Measurements from ENCODE around the gene SUMO2. TPM values are rescaled to one million over a fixed set of nuclear protein-coding genes. Genes with fewer than 3 reads are reported as not detected.
"Not testable (repeated sequence)": the region's sequence is repeated elsewhere in the genome, so short reads cannot be mapped to it uniquely, and the experiment has no call there.

SUMO2 gene
- total RNA-seq, 4 donors from 2014 or later, result 61.9 to 100 (median 82.1) TPM

DNA sequence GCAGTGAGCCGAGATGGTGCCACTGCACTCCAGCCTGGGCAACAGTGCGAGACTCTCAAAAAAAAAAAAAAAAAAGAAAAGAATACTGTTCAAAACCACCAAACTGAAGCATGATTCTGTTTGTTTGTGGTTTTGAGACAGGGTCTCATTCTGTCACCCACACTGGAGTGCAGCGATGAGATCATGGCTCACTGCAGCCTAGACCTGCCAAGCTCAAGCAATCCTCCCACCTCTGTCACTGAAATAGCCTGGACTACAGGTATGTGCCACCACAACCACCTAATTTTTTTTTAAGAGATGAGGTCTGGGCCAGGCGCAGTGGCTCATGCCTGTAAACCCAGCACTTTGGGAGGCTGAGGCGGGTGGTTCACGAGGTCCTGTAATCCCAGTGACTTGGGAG, 4.3 kb downstream of the SUMO2 start:
- intact Hi-C loops (cut with DNase I), result no loop called here

DNA sequence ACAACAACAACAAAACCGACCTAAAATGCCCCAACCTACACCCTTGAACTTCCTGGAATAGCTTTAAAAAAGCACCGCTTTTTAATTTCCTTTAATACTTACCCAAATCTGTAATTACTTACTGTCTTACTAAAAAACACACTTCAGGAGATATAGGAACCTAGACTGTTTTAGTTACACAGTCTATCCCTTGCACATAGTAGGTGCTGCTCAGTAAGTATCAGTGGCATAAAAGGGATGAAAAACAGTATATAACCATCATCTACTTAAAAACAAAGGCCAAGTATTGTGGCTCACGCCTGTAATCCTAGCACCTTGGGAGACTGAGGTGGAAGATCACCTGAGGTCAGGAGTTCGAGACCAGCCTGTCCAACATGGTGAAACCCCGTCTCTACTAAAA, 6.1 kb downstream of the SUMO2 start:
- DNase-seq, result no peak
- intact Hi-C loops (cut with DNase I), result no loop called here
- peaks cover 7 to 16% of the 10 kb centered on the region in 2 donors for H3K4me1 ChIP-seq
- peaks cover 32 to 41% of the 10 kb centered on the region in 2 donors for H3K36me3 ChIP-seq
- no peaks in the 10 kb centered on the region for H3K9me3 ChIP-seq
- WGBS, 2 donors, result 90 to 91% methylated on average over 5 of the region's 5 CpGs
- no peak overlapping the region for H3K4me3 ChIP-seq (replicated peaks in 1 of 3)
- TF ChIP-seq, protein P1, sequence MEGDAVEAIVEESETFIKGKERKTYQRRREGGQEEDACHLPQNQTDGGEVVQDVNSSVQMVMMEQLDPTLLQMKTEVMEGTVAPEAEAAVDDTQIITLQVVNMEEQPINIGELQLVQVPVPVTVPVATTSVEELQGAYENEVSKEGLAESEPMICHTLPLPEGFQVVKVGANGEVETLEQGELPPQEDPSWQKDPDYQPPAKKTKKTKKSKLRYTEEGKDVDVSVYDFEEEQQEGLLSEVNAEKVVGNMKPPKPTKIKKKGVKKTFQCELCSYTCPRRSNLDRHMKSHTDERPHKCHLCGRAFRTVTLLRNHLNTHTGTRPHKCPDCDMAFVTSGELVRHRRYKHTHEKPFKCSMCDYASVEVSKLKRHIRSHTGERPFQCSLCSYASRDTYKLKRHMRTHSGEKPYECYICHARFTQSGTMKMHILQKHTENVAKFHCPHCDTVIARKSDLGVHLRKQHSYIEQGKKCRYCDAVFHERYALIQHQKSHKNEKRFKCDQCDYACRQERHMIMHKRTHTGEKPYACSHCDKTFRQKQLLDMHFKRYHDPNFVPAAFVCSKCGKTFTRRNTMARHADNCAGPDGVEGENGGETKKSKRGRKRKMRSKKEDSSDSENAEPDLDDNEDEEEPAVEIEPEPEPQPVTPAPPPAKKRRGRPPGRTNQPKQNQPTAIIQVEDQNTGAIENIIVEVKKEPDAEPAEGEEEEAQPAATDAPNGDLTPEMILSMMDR (IDR thresholded peaks at IDR 0.05), result no peak
- TF ChIP-seq POLR2A (IDR thresholded peaks at IDR 0.05), result no peak
- H3K27me3 ChIP-seq, result no peaks in the 10 kb centered on the region
- H3K27ac ChIP-seq, result no peak overlapping the region

More for the DNA sequence above, 4.3 kb downstream of the SUMO2 start:
- Histone ChIP-seq H3K9me3 (no peaks in the 10 kb centered on the region), H3K36me3 (peaks cover 26 to 32% of the 10 kb centered on the region in 2 donors), H3K4me1 (peaks cover 11 to 20% of the 10 kb centered on the region in 2 donors), H3K27me3 (no peaks in the 10 kb centered on the region), H3K4me3 (replicated peaks in 1 of 3) (no peak overlapping the region), H3K27ac (no peak overlapping the region)
- WGBS, 2 donors, result 95 to 97% methylated on average over 6 of the region's 6 CpGs
- TF ChIP-seq, protein P1 (IDR thresholded peaks at IDR 0.05), result no peak
- no peak for TF ChIP-seq POLR2A (IDR thresholded peaks at IDR 0.05)
- no peak for DNase-seq

DNA sequence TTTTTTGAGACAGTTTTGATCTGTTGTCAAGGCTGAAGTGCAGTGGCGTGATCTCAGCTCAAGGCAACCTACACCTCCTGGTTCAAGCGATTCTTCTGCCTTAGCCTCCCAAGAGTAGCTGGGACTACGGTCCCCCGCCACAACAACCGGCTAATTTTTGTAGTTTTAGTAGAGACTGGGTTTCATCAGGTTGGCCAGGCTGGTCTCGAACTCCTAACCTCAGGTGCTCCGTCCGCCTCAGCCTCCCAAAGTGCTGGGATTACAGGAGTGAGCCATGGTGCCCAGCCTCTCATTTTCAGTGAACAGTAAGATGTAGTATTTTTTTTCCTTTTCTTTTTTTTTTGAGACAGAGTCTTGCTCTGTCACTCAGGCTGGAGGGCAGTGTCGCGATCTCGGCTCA, 7.8 kb downstream of the SUMO2 start:
- H3K27me3 ChIP-seq, result no peaks in the 10 kb centered on the region
- no peaks in the 10 kb centered on the region for H3K9me3 ChIP-seq
- TF ChIP-seq POLR2A (IDR thresholded peaks at IDR 0.05), result no peak
- TF ChIP-seq, protein P1 (IDR thresholded peaks at IDR 0.05), result no peak
- H3K4me1 ChIP-seq, result peaks cover 0 to 5% of the 10 kb centered on the region in 2 donors
- intact Hi-C loops (cut with DNase I), result no loop called here
- WGBS, 2 donors, result 96% methylated on average over 11 of the region's 11 CpGs
- peaks cover 36 to 41% of the 10 kb centered on the region in 2 donors for H3K36me3 ChIP-seq
- H3K27ac ChIP-seq, result no peak overlapping the region
- DNase-seq, result no peak
- H3K4me3 ChIP-seq (replicated peaks in 1 of 3), result no peak overlapping the region

DNA sequence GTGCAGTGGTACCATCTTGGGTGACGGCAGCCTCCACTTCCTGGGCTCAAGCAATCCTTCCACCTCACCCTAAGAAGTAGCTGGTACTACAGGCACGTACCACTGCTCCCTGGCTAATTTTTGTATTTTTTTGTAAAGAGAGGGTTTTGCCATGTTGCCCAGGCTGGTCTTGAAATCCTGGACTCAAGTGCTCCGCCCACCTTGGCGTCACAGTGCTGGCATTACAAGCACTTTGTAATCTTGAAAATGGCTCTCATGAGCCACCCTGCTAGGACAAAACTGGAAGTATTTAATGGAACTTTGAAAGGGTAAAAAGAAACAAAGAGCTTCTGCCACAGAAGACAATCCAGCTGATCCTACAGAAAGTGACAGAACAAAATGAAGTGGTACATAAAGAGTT, 9.2 kb downstream of the SUMO2 start:
- no peaks in the 10 kb centered on the region for H3K4me1 ChIP-seq

DNA sequence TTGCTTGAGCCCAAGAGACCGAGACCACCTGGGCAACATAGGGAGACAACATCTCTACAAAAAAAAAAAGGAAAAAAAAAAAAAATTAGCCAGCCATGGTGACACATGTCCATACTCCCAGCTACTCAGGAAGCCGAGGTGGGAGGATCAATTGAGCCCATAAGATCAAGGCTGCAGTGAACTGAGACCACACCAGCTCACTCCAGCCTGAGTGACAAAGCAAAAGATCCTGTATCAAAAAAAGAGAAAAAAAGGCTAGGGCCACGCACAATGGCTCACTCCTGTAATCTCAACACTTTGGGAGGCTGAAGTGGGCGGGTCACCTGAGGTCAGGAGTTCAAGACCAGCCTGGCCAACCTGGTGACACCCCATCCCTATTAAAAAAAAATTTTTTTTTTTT, 13.8 kb downstream of the SUMO2 start:
- peaks cover 29 to 33% of the 10 kb centered on the region in 2 donors for H3K36me3 ChIP-seq
- no peaks in the 10 kb centered on the region for H3K27me3 ChIP-seq
- H3K27ac ChIP-seq, result no peak overlapping the region
- no peaks in the 10 kb centered on the region for H3K4me1 ChIP-seq
- H3K9me3 ChIP-seq, result no peaks in the 10 kb centered on the region
- no peak overlapping the region for H3K4me3 ChIP-seq (replicated peaks in 1 of 3)
- WGBS, 2 donors, result 87 to 91% methylated on average over 4 of the region's 4 CpGs
- TF ChIP-seq POLR2A (IDR thresholded peaks at IDR 0.05), result no peak
- TF ChIP-seq, protein P1 (IDR thresholded peaks at IDR 0.05), result no peak
- DNase-seq, result no peak
- intact Hi-C loops (cut with DNase I), result no loop called here

More for the DNA sequence above, 9.2 kb downstream of the SUMO2 start:
- H3K27ac ChIP-seq, result no peak overlapping the region
- no peak overlapping the region for H3K4me3 ChIP-seq (replicated peaks in 1 of 3)
- no peak for TF ChIP-seq POLR2A (IDR thresholded peaks at IDR 0.05)
- TF ChIP-seq, protein P1 (IDR thresholded peaks at IDR 0.05), result no peak
- H3K27me3 ChIP-seq, result no peaks in the 10 kb centered on the region
- intact Hi-C loops (cut with DNase I), result no loop called here
- DNase-seq, result peak; percentile 49 to 52
- no peaks in the 10 kb centered on the region for H3K9me3 ChIP-seq
- WGBS, 2 donors, result 81 to 82% methylated on average over 4 of the region's 4 CpGs
- peaks cover 35 to 41% of the 10 kb centered on the region in 2 donors for H3K36me3 ChIP-seq

DNA sequence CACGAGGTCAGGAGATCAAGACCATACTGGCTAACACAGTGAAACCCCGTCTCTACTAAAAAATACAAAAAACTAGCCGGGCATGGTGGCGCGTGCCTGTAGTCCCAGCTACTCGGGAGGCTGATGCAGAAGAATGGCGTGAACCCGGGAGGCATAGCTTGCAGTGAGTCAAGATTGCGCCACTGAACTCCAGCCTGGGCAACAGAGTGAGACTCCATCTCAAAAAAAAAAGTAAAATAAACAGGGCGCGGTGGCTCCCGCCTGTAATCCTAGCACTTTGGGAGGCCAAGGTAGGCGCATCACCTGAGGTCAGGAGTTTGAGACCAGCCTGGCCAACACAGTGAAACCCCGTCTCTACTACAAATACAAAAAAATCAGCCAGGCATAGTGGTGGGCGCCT, 18.2 kb downstream of the SUMO2 start:
- 94 to 98% methylated on average over 15 of the region's 15 CpGs for WGBS, 2 donors
- H3K27me3 ChIP-seq; H3K27ac ChIP-seq; H3K4me3 ChIP-seq (replicated peaks in 1 of 3); H3K4me1 ChIP-seq; H3K9me3 ChIP-seq; DNase-seq; intact Hi-C loops (cut with DNase I): not testable (repeated sequence)
- H3K36me3 ChIP-seq, result peaks cover 13 to 15% of the 10 kb centered on the region in 2 donors
